ENCODE results near the gene LRRC7.

GRCh38 chr1:69691179-69691578 lies 123.5 kb downstream of the LRRC7 start:
- TF ChIP-seq CTCF (IDR thresholded peaks at IDR 0.05) (no peak), CHD2 (IDR thresholded peaks at IDR 0.05; ENCODE audit: low read length, partially characterized antibody) (peak; percentile 71), NFIC (IDR thresholded peaks at IDR 0.05; ENCODE audit: borderline replicate concordance) (no peak), ELF1 (IDR thresholded peaks at IDR 0.05) (no peak)

Data from SK-N-SH (cell line).